ENCODE data around the gene RAP1GDS1.

DNA sequence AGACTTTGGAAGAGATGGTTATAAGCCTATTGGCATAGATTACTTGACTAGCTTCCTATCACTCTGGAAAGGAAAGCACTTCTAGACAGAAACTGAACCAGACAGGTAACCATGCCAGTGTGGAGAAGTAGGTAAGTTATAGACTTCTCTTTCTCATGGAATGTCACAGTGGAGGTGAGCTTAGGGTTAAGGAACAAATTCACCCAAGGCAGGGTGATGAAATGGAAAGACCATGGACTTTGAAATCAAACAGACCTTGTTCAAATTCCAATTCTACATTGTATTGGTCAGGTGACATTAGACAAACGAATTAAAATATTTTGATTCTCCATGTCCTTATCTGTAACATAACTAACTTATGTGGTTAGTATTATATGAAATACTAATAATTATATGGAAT, 7.7 kb upstream of the RAP1GDS1 start:
- TF ChIP-seq, protein P1, sequence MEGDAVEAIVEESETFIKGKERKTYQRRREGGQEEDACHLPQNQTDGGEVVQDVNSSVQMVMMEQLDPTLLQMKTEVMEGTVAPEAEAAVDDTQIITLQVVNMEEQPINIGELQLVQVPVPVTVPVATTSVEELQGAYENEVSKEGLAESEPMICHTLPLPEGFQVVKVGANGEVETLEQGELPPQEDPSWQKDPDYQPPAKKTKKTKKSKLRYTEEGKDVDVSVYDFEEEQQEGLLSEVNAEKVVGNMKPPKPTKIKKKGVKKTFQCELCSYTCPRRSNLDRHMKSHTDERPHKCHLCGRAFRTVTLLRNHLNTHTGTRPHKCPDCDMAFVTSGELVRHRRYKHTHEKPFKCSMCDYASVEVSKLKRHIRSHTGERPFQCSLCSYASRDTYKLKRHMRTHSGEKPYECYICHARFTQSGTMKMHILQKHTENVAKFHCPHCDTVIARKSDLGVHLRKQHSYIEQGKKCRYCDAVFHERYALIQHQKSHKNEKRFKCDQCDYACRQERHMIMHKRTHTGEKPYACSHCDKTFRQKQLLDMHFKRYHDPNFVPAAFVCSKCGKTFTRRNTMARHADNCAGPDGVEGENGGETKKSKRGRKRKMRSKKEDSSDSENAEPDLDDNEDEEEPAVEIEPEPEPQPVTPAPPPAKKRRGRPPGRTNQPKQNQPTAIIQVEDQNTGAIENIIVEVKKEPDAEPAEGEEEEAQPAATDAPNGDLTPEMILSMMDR (conservative IDR thresholded peaks at IDR 0.05) = no peak
- TF ChIP-seq ZFX (IDR thresholded peaks at IDR 0.05) = no peak
